ENCODE measurements around the gene ADCY1.

ADCY1 gene

GRCh38 chr7:45662540-45663166 is 88.5 kb downstream of the ADCY1 start:
- in situ Hi-C loops (cut with MboI; ENCODE audit: low sequenced_read_pairs) = loop anchor here (25.0 kb wide), 1 partner anchor 200 kb away; the partner anchor contains the start of gene CCDC201

- in situ Hi-C loops (cut with MboI; ENCODE audit: low sequenced_read_pairs) = loop anchor here (25.0 kb wide), 1 partner anchor 199 kb away; the partner anchor contains the start of gene CCDC201
Observed at GRCh38 chr7:45663167-45663921, 89.2 kb downstream of the ADCY1 start.

GRCh38 chr7:45663965-45664633 is 89.9 kb downstream of the ADCY1 start:
- in situ Hi-C loops (cut with MboI; ENCODE audit: low sequenced_read_pairs) = loop anchor here (25.0 kb wide), 1 partner anchor 198 kb away; the partner anchor contains the start of gene CCDC201

GRCh38 chr7:45665172-45665571 is 91.0 kb downstream of the ADCY1 start:
- in situ Hi-C loops (cut with MboI; ENCODE audit: low sequenced_read_pairs) = loop anchor here (25.0 kb wide), 1 partner anchor 197 kb away; the partner anchor contains the start of gene CCDC201

- in situ Hi-C loops (cut with MboI; ENCODE audit: low sequenced_read_pairs) = loop anchor here (25.0 kb wide), 1 partner anchor 192 kb away; the partner anchor contains the start of gene CCDC201
Observed at GRCh38 chr7:45670227-45670626, 96.1 kb downstream of the ADCY1 start.

- in situ Hi-C loops (cut with MboI; ENCODE audit: low sequenced_read_pairs) = loop anchor here (25.0 kb wide), 1 partner anchor 192 kb away; the partner anchor contains the start of gene CCDC201
Observed at GRCh38 chr7:45670717-45671116, 96.5 kb downstream of the ADCY1 start.

GRCh38 chr7:45677311-45677900 is 103.2 kb downstream of the ADCY1 start:
- in situ Hi-C loops (cut with MboI; ENCODE audit: low sequenced_read_pairs) = no loop called here

- in situ Hi-C loops (cut with MboI; ENCODE audit: low sequenced_read_pairs) = no loop called here
Observed at GRCh38 chr7:45679516-45679915, 105.3 kb downstream of the ADCY1 start.

- in situ Hi-C loops (cut with MboI; ENCODE audit: low sequenced_read_pairs) = no loop called here
Observed at GRCh38 chr7:45680776-45681175, 106.6 kb downstream of the ADCY1 start.

GRCh38 chr7:45681596-45682357 is 107.6 kb downstream of the ADCY1 start:
- in situ Hi-C loops (cut with MboI; ENCODE audit: low sequenced_read_pairs) = no loop called here

GRCh38 chr7:45682358-45682735 is 108.2 kb downstream of the ADCY1 start:
- in situ Hi-C loops (cut with MboI; ENCODE audit: low sequenced_read_pairs) = no loop called here

GRCh38 chr7:45682836-45683555 is 108.8 kb downstream of the ADCY1 start:
- in situ Hi-C loops (cut with MboI; ENCODE audit: low sequenced_read_pairs) = no loop called here

- in situ Hi-C loops (cut with MboI; ENCODE audit: low sequenced_read_pairs) = no loop called here
Observed at GRCh38 chr7:45683556-45684148, 109.5 kb downstream of the ADCY1 start.

GRCh38 chr7:45684910-45685618 is 110.9 kb downstream of the ADCY1 start:
- in situ Hi-C loops (cut with MboI; ENCODE audit: low sequenced_read_pairs) = no loop called here

GRCh38 chr7:45685619-45686240 is 111.6 kb downstream of the ADCY1 start:
- in situ Hi-C loops (cut with MboI; ENCODE audit: low sequenced_read_pairs) = no loop called here

- in situ Hi-C loops (cut with MboI; ENCODE audit: low sequenced_read_pairs) = no loop called here
Observed at GRCh38 chr7:45686441-45687184, 112.4 kb downstream of the ADCY1 start.

GRCh38 chr7:45687185-45687560 is 113.0 kb downstream of the ADCY1 start:
- in situ Hi-C loops (cut with MboI; ENCODE audit: low sequenced_read_pairs) = no loop called here

GRCh38 chr7:45687721-45688120 is 113.6 kb downstream of the ADCY1 start:
- in situ Hi-C loops (cut with MboI; ENCODE audit: low sequenced_read_pairs) = no loop called here
